ENCODE results near the gene BBS12. TPM values are rescaled to one million over a fixed set of nuclear protein-coding genes. Genes with fewer than 3 reads are reported as not detected.

The BBS12 gene
- total and polyA plus RNA-seq, 2 experiments from 2014 or later = 2.3 to 2.6 TPM

DNA sequence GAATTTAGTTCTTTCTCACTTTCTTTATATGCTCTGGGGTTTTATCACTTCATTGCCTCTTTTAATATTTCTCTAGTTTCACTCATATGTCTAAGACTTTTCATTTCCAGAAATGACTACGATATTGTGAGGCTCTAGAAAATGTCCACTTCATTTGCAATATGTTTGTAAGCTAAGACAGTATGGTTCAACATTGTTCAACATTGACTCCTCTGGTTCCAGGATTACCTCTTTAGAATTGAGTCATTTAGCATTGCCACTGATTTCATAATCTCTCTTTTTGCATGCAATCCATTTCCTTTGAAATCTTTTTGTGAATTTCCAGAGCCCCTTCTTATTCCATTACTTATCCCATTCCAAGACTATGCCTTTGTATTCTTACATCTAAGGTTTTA lies 32.3 kb downstream of the BBS12 start (continued):
- TF ChIP-seq EZH2 (IDR thresholded peaks at IDR 0.05; ENCODE audit: low read depth, unreplicated experiment) = no peak
- TF ChIP-seq, protein P1, sequence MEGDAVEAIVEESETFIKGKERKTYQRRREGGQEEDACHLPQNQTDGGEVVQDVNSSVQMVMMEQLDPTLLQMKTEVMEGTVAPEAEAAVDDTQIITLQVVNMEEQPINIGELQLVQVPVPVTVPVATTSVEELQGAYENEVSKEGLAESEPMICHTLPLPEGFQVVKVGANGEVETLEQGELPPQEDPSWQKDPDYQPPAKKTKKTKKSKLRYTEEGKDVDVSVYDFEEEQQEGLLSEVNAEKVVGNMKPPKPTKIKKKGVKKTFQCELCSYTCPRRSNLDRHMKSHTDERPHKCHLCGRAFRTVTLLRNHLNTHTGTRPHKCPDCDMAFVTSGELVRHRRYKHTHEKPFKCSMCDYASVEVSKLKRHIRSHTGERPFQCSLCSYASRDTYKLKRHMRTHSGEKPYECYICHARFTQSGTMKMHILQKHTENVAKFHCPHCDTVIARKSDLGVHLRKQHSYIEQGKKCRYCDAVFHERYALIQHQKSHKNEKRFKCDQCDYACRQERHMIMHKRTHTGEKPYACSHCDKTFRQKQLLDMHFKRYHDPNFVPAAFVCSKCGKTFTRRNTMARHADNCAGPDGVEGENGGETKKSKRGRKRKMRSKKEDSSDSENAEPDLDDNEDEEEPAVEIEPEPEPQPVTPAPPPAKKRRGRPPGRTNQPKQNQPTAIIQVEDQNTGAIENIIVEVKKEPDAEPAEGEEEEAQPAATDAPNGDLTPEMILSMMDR (conservative IDR thresholded peaks at IDR 0.05; ENCODE audit: low read depth in 2 of 2) = no peak
- TF ChIP-seq, protein P2, sequence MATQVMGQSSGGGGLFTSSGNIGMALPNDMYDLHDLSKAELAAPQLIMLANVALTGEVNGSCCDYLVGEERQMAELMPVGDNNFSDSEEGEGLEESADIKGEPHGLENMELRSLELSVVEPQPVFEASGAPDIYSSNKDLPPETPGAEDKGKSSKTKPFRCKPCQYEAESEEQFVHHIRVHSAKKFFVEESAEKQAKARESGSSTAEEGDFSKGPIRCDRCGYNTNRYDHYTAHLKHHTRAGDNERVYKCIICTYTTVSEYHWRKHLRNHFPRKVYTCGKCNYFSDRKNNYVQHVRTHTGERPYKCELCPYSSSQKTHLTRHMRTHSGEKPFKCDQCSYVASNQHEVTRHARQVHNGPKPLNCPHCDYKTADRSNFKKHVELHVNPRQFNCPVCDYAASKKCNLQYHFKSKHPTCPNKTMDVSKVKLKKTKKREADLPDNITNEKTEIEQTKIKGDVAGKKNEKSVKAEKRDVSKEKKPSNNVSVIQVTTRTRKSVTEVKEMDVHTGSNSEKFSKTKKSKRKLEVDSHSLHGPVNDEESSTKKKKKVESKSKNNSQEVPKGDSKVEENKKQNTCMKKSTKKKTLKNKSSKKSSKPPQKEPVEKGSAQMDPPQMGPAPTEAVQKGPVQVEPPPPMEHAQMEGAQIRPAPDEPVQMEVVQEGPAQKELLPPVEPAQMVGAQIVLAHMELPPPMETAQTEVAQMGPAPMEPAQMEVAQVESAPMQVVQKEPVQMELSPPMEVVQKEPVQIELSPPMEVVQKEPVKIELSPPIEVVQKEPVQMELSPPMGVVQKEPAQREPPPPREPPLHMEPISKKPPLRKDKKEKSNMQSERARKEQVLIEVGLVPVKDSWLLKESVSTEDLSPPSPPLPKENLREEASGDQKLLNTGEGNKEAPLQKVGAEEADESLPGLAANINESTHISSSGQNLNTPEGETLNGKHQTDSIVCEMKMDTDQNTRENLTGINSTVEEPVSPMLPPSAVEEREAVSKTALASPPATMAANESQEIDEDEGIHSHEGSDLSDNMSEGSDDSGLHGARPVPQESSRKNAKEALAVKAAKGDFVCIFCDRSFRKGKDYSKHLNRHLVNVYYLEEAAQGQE (IDR thresholded peaks at IDR 0.05; ENCODE audit: unreplicated experiment) = no peak
- no peak for TF ChIP-seq STAT1 (IDR thresholded peaks at IDR 0.05; ENCODE audit: unreplicated experiment)

DNA sequence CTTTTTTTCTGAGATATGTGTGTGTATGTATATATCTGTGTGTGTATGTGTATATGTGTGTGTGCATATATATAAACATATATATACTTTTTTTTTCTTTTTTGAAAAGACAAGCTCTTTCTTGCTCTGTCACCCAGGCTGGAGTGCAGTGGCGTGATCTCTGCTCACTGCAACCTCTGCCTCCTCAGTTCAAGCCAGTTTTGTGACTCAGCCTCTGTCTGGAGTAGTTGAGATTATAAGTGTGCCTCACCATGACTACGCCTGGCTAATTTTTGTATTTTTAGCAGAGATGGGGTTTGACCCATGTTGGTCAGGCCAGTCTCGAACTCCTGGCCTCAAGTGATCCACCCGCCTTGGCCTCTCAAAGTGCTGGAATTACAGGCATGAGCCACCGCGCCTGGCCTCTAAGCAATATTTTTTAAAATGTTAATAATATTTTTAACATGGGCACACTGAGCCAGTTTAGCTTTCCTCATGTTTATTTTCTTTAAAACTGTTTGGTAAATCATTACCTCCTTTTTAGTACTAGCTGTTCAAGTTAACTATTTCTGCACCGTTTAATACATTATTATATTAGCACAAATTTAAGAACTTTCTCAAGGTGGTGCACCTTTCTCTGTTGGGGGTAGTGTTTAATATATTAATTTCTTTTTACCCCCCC lies 33.3 kb downstream of the BBS12 start:
- ATAC-seq (no peak), DNase-seq (ENCODE audit: low spot score) (no peak)
- no peaks in the 10 kb centered on the region for H3K9me3 Mint-ChIP-seq
- Histone ChIP-seq H3K79me2 (replicated peaks; ENCODE audit: insufficient read depth) (no peaks in the 10 kb centered on the region), H3K4me2 (no peak overlapping the region), H3F3A (replicated peaks; ENCODE audit: low read depth) (no peaks in the 10 kb centered on the region), H3K9me2 (ENCODE audit: insufficient read depth) (0 out of 2 replicates have a peak, but pooled peaks cover 4% of the 10 kb centered on the region), H3K36me3 (ENCODE audit: insufficient read depth) (no peaks in the 10 kb centered on the region), H4K20me1 (replicated peaks; ENCODE audit: insufficient read depth) (no peaks in the 10 kb centered on the region), H3K4me3 (no peak overlapping the region), H3K4me1 (ENCODE audit: insufficient read depth) (peaks cover 27% of the 10 kb centered on the region), H3K27ac (ENCODE audit: low read depth) (no peak overlapping the region), H2AFZ (no peak overlapping the region), H3K27me3 (ENCODE audit: insufficient read depth) (no peaks in the 10 kb centered on the region)
- H3K4me3 Mint-ChIP-seq = no peak overlapping the region
- H3K27ac Mint-ChIP-seq = no peak overlapping the region
- no peaks in the 10 kb centered on the region for H3K36me3 Mint-ChIP-seq (ENCODE audit: low read depth)
- TF ChIP-seq JUNB (IDR thresholded peaks at IDR 0.05; ENCODE audit: unreplicated experiment) (no peak), STAT1 (IDR thresholded peaks at IDR 0.05; ENCODE audit: unreplicated experiment) (no peak), ZNF114 (CRISPR knock-in tag; IDR thresholded peaks at IDR 0.05) (no peak), CREB1 (CRISPR knock-in tag; IDR thresholded peaks at IDR 0.05; ENCODE audit: low read depth) (no peak), ZNF331 (CRISPR knock-in tag; IDR thresholded peaks at IDR 0.05; ENCODE audit: low read depth) (no peak), NANOG (IDR thresholded peaks at IDR 0.05; ENCODE audit: borderline replicate concordance) (no peak), EZH2phosphoT487 (IDR thresholded peaks at IDR 0.05; ENCODE audit: unreplicated experiment) (no peak)
- TF ChIP-seq, protein P2 (IDR thresholded peaks at IDR 0.05; ENCODE audit: unreplicated experiment) = no peak
- peaks cover 32% of the 10 kb centered on the region for H3K4me1 Mint-ChIP-seq
- no peaks in the 10 kb centered on the region for H3K27me3 Mint-ChIP-seq (ENCODE audit: insufficient read depth, low read depth, poor library complexity)
